HepG2 (cell line): ENCODE measurements around the gene TXNL4A. TPM values are rescaled to one million over a fixed set of nuclear protein-coding genes. Genes with fewer than 3 reads are reported as not detected.

ENCODE experiments used
- CENPT ChIP-seq: sonication (generic); formaldehyde crosslinking; IDR thresholded peaks from 2 replicates; pipeline ENCODE4 v1.8.0; 2022; ENCODE audit warnings: low read depth, mild to moderate bottlenecking, moderate library complexity, missing genetic modification reagents
- ELF4 ChIP-seq: sonication (generic); formaldehyde crosslinking; IDR thresholded peaks from 2 replicates; pipeline ENCODE4 v1.5.0; 2020; ENCODE audit warnings: missing genetic modification reagents, mild to moderate bottlenecking, moderate library complexity, borderline replicate concordance
- FOXA3 ChIP-seq: IDR thresholded peaks from 2 replicates; pipeline ENCODE4 v1.6.1; 2016; ENCODE audit warnings: missing genetic modification reagents, missing compliant biosample characterization
- GABPB1 ChIP-seq: IDR thresholded peaks from 2 replicates; pipeline ENCODE4 v1.6.1; 2016; ENCODE audit warnings: mild to moderate bottlenecking, missing genetic modification reagents, moderate library complexity, missing compliant biosample characterization
- GATAD2A ChIP-seq: IDR thresholded peaks from 2 replicates; pipeline ENCODE4 v1.6.1; 2016
- KLF6 ChIP-seq: IDR thresholded peaks from 2 replicates; pipeline ENCODE4 v1.8.0; 2016; ENCODE audit warnings: missing biosample characterization, missing genetic modification reagents
- MTA3 ChIP-seq: sonication (generic); formaldehyde crosslinking; IDR thresholded peaks from 2 replicates; pipeline ENCODE4 v1.4.0; 2020; ENCODE audit warnings: missing genetic modification reagents
- MTF1 ChIP-seq: sonication (generic); formaldehyde crosslinking; IDR thresholded peaks from 2 replicates; pipeline ENCODE4 v1.5.0; 2020; ENCODE audit warnings: missing genetic modification reagents
- NFKBIZ ChIP-seq: IDR thresholded peaks from 2 replicates; pipeline ENCODE4 v1.6.1; 2018; ENCODE audit warnings: missing genetic modification reagents, missing compliant biosample characterization
- ONECUT2 ChIP-seq: sonication (generic); formaldehyde crosslinking; IDR thresholded peaks from 2 replicates; pipeline ENCODE4 v1.4.0; 2020; ENCODE audit warnings: missing genetic modification reagents
- PAX8 ChIP-seq: sonication (generic); formaldehyde crosslinking; IDR thresholded peaks from 2 replicates; pipeline ENCODE4 v1.8.0; 2022; ENCODE audit warnings: mild to moderate bottlenecking, missing genetic modification reagents, borderline replicate concordance
- POLR2A ChIP-seq, 2 experiments: IDR thresholded peaks; 2 replicates each; pipeline ENCODE4 v1.6.1; 2011; ENCODE audit warnings: low read depth in 2 of 2, low read length in 2 of 2, mild to moderate bottlenecking in 1 of 2, moderate library complexity in 1 of 2; ENCODE audit not compliant: insufficient read depth in 1 of 2
- RBAK ChIP-seq: sonication (generic); formaldehyde crosslinking; IDR thresholded peaks from 2 replicates; pipeline ENCODE4 v1.5.1; 2020; ENCODE audit warnings: mild to moderate bottlenecking, missing genetic modification reagents
- SETDB1 ChIP-seq: sonication (generic); formaldehyde crosslinking; IDR thresholded peaks from 2 replicates; pipeline ENCODE4 v1.5.1; 2020; ENCODE audit warnings: missing genetic modification reagents, mild to moderate bottlenecking, borderline replicate concordance
- SKI ChIP-seq: fragments of 450-650 bp; IDR thresholded peaks from one replicate; pipeline ENCODE4 v1.6.1; 2018; ENCODE audit warnings: mild to moderate bottlenecking; ENCODE audit not compliant: partially characterized antibody
- SMYD3 ChIP-seq: sonication (generic); formaldehyde crosslinking; IDR thresholded peaks from 2 replicates; pipeline ENCODE4 v1.8.1; 2023; ENCODE audit warnings: mild to moderate bottlenecking, missing genetic modification reagents
- TAF15 ChIP-seq: fragments of 200-400 bp; formaldehyde crosslinking; IDR thresholded peaks from one replicate; pipeline ENCODE4 v1.6.1; 2018; ENCODE audit warnings: mild to moderate bottlenecking, low read depth, low read length; ENCODE audit not compliant: poor library complexity, severe bottlenecking
- TBL1XR1 ChIP-seq: fragments of 150-350 bp; IDR thresholded peaks from 2 replicates; pipeline ENCODE4 v1.6.1; 2014; ENCODE audit warnings: borderline replicate concordance, low read length; ENCODE audit not compliant: partially characterized antibody
- ZNF367 ChIP-seq: sonication (generic); formaldehyde crosslinking; IDR thresholded peaks from 2 replicates; pipeline ENCODE4 v1.4.0; 2020; ENCODE audit warnings: missing genetic modification reagents, borderline replicate concordance
- ZNF431 ChIP-seq: sonication (generic); formaldehyde crosslinking; IDR thresholded peaks from 2 replicates; pipeline ENCODE4 v1.9.0; 2022; ENCODE audit warnings: missing genetic modification reagents, low read depth, mild to moderate bottlenecking, borderline replicate concordance
- ZNF562 ChIP-seq: sonication (generic); formaldehyde crosslinking; IDR thresholded peaks from 2 replicates; pipeline ENCODE4 v1.8.0; 2022; ENCODE audit warnings: missing genetic modification reagents, borderline replicate concordance
- ZNF713 ChIP-seq: sonication (generic); formaldehyde crosslinking; IDR thresholded peaks from 2 replicates; pipeline ENCODE4 v1.4.0; 2020; ENCODE audit warnings: mild to moderate bottlenecking, missing genetic modification reagents
- ZNF775 ChIP-seq: sonication (generic); formaldehyde crosslinking; IDR thresholded peaks from 2 replicates; pipeline ENCODE4 v1.4.0; 2020; ENCODE audit warnings: missing genetic modification reagents, mild to moderate bottlenecking, moderate library complexity, borderline replicate concordance
- polyA plus RNA-seq, 8 experiments: library from polyadenylated mRNA; depleted of rRNA in 3 of 8; stranded (reverse) in 7 of 8; unstranded in 1 of 8; fragments of >200 nt; fragmentation: Illumina TruSeq in 4 of 8; extraction: Trizol in 4 of 8; gene quantifications; 2 replicates each; pipeline versions ENCODE4 v1.2.1 to v1.2.3, GENCODE V29; 2011 to 2016; ENCODE audit warnings: low read depth in 4 of 8, missing spikeins in 1 of 8, mixed read lengths in 1 of 8; ENCODE audit not compliant: insufficient read depth in 1 of 8
- total RNA-seq, 5 experiments: library from RNA; depleted of rRNA; stranded (reverse); fragments of >200 nt; fragmentation: Illumina TruSeq; extraction: Trizol; gene quantifications; 2 replicates each; pipeline ENCODE4 v1.2.3, GENCODE V29; 2016; ENCODE audit warnings: low read depth in 1 of 5
- TF ChIP-seq, protein P1 (sequence below): sonication (generic); formaldehyde crosslinking; IDR thresholded peaks from 2 replicates; pipeline ENCODE4 v1.4.0; 2020; ENCODE audit warnings: low read depth, mild to moderate bottlenecking, missing genetic modification reagents
- TF ChIP-seq, protein P2 (sequence below): sonication (generic); formaldehyde crosslinking; IDR thresholded peaks from 2 replicates; pipeline ENCODE4 v1.9.0; 2021; ENCODE audit warnings: missing genetic modification reagents, mild to moderate bottlenecking, borderline replicate concordance
- TF ChIP-seq, protein P3 (sequence below): sonication (generic); formaldehyde crosslinking; IDR thresholded peaks from 2 replicates; pipeline ENCODE4 v1.8.1; 2023; ENCODE audit warnings: mild to moderate bottlenecking, moderate library complexity, missing genetic modification reagents
- TF ChIP-seq, protein P4 (sequence below), 2 experiments: fragments of 450-650 bp in 1 of 2; sonication (generic) in 1 of 2; formaldehyde crosslinking; IDR thresholded peaks; 2 replicates each; pipeline versions ENCODE4 v1.5.0 to v1.8.0; 2020 to 2022; ENCODE audit warnings: mild to moderate bottlenecking in 1 of 2, missing genetic modification reagents in 1 of 2

TXNL4A gene
- total and polyA plus RNA-seq, 2 of the 13 experiments (the other 11 are each of a cell fraction or from before 2014, with no cell fraction given) = 172 to 202 TPM

DNA sequence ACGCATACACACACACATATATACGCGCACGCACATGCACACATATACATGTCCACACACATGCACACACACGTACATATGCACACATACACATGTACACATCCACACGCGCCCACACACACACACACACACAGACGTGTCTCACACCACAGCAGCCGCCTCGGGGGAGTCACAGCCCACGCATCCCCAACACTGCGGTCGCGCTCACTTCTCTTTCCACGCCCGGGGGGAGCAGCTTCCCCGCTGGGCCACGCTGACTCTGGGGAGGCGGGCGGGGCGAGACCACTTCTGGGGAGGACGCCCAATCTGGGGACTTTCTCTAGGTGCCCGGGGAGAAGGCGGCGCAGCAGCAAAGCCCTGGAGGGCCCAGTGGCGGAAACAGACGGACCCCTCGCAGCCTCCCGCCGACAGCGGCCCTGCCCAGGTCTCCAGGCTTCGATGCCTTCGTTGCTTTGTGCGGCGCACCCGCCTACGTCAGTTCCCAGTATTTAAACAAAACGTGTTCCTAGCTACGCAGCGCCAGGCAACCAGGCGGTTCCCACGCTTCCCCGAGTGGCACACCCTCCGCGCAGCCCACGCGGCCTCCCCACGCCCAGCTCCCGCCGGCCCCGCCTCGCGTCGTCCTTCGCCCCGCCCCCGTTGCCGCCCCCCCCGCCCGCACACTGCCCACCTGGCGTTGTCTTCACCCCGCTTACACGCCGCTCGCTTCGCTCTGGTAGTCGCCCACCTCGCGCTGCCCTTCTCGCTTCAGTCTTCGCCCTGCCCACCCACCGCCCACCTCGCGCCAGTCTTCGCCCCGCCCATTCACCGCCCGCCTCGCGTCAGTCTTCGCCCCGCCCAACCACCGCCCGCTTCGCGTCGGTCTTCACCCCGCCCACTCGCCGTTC, 45.1 kb upstream of the TXNL4A start (continued):
- TF ChIP-seq KLF6 (CRISPR knock-in tag) (no peak), POLR2A (IDR thresholded peaks at IDR 0.05; ENCODE audit: insufficient read depth in 1 of 2, low read depth in 2 of 2, low read length in 2 of 2) (peak; percentile 63 to 64), SMYD3 (CRISPR knock-in tag) (no peak), MTA3 (no peak), ONECUT2 (CRISPR knock-in tag) (no peak), ZNF713 (CRISPR knock-in tag) (no peak), RBAK (CRISPR knock-in tag) (no peak), CENPT (no peak), TBL1XR1 (no peak), SKI (no peak), ZNF562 (CRISPR knock-in tag) (no peak), GATAD2A (CRISPR knock-in tag) (no peak), ZNF775 (CRISPR knock-in tag) (no peak), FOXA3 (CRISPR knock-in tag) (no peak), TAF15 (no peak), ZNF431 (no peak), GABPB1 (peak; percentile 65), ZNF367 (CRISPR knock-in tag) (no peak), SETDB1 (CRISPR knock-in tag) (no peak), ELF4 (CRISPR knock-in tag) (no peak), NFKBIZ (no peak), MTF1 (no peak), PAX8 (CRISPR knock-in tag) (no peak)
- TF ChIP-seq, protein P1, sequence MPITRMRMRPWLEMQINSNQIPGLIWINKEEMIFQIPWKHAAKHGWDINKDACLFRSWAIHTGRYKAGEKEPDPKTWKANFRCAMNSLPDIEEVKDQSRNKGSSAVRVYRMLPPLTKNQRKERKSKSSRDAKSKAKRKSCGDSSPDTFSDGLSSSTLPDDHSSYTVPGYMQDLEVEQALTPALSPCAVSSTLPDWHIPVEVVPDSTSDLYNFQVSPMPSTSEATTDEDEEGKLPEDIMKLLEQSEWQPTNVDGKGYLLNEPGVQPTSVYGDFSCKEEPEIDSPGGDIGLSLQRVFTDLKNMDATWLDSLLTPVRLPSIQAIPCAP (CRISPR knock-in tag) = no peak
- TF ChIP-seq, protein P2, sequence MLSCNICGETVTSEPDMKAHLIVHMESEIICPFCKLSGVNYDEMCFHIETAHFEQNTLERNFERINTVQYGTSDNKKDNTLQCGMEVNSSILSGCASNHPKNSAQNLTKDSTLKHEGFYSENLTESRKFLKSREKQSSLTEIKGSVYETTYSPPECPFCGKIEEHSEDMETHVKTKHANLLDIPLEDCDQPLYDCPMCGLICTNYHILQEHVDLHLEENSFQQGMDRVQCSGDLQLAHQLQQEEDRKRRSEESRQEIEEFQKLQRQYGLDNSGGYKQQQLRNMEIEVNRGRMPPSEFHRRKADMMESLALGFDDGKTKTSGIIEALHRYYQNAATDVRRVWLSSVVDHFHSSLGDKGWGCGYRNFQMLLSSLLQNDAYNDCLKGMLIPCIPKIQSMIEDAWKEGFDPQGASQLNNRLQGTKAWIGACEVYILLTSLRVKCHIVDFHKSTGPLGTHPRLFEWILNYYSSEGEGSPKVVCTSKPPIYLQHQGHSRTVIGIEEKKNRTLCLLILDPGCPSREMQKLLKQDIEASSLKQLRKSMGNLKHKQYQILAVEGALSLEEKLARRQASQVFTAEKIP (CRISPR knock-in tag) = no peak
- TF ChIP-seq, protein P3, sequence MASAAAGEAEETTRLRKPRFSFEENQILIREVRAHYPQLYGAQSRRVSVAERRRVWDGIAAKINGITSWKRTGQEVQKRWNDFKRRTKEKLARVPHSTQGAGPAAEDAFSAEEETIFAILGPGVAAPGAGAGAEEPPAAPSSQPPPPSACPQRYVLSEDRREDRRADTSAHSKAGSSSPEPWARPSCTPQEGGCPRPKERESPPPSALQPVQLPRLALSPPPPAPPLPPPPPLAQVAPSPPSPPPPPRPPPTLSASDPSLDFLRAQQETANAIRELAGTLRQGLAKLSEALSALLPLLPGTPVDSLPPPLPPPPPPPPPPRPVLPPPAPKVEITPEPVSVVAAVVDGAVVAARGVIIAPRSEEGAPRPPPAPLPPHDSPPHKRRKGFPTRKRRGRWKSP (CRISPR knock-in tag) = no peak; the same call in 1 of the 2 replicates
- TF ChIP-seq, protein P4, sequence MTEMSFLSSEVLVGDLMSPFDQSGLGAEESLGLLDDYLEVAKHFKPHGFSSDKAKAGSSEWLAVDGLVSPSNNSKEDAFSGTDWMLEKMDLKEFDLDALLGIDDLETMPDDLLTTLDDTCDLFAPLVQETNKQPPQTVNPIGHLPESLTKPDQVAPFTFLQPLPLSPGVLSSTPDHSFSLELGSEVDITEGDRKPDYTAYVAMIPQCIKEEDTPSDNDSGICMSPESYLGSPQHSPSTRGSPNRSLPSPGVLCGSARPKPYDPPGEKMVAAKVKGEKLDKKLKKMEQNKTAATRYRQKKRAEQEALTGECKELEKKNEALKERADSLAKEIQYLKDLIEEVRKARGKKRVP (CRISPR knock-in tag; IDR thresholded peaks at IDR 0.05) = peak in 1 of 2 experiments; percentile 39; a peak in 1 of 4 replicates
